ENCODE data around the gene WNT16. TPM values are rescaled to one million over a fixed set of nuclear protein-coding genes. Genes with fewer than 3 reads are reported as not detected.

WNT16 gene
- polyA plus RNA-seq, 1 donor, result 0.07 TPM

Other genes starting within 250 kb of the WNT16 start
- 106 TPM for gene FAM3C, start 67.3 kb downstream of the WNT16 start, polyA plus RNA-seq (ENCODE audit: insufficient read length)